Panc1 (cell line): Measurements from ENCODE around the gene DYRK1A.

Experiments
- CTCF ChIP-seq: fragments of 450-650 bp; IDR thresholded peaks from 2 replicates; pipeline ENCODE4 v1.5.1; 2017; ENCODE audit warnings: mild to moderate bottlenecking
- POLR2AphosphoS5 ChIP-seq: IDR thresholded peaks from 2 replicates; pipeline ENCODE4 v1.6.1; 2012; ENCODE audit warnings: mild to moderate bottlenecking, low read depth, low read length, moderate library complexity
- REST ChIP-seq, 2 experiments: IDR thresholded peaks; 2 replicates each; pipeline ENCODE4 v1.6.1; 2011 to 2012; ENCODE audit warnings: low read depth in 2 of 2, control low read depth in 1 of 2, low read length in 1 of 2, mild to moderate bottlenecking in 1 of 2, moderate library complexity in 1 of 2; ENCODE audit not compliant: insufficient read depth in 1 of 2
- TCF7L2 ChIP-seq: IDR thresholded peaks from 2 replicates; pipeline ENCODE4 v1.6.1; 2011; ENCODE audit warnings: mild to moderate bottlenecking, low read depth, low read length, inconsistent platforms

GRCh38 chr21:37505963-37506362 lies 139.4 kb downstream of the DYRK1A start:
- no peak for TF ChIP-seq REST (IDR thresholded peaks at IDR 0.05; ENCODE audit: insufficient read depth in 1 of 2, low read depth in 2 of 2, low read length in 1 of 2)
- no peak for TF ChIP-seq CTCF
- no peak for TF ChIP-seq TCF7L2
- TF ChIP-seq POLR2AphosphoS5, result no peak
